Endothelial cell of umbilical vein (primary cell): Measurements from ENCODE around the gene ZBTB7C. TPM values are rescaled to one million over a fixed set of nuclear protein-coding genes. Genes with fewer than 3 reads are reported as not detected.

Experiments used
- BruUV-seq: library from RNA; stranded (reverse); fragments of 400-500 nt; replicated peaks from 2 replicates; lab custom pipeline; 2021; lab: Mats Ljungman, UMichigan
- CTCF ChIA-PET: fragments of 300-600, 350-600 bp; sonication (Branson Sonifier 250); formaldehyde crosslinking; loops from one replicate; lab custom pipeline; 2021; ENCODE audit warnings: antibody characterized with exemption, inconsistent platforms; lab: Charles Lee
- POLR2A ChIA-PET: fragments of 300-600, 350-600 bp; sonication (Branson Sonifier 250); formaldehyde crosslinking; loops from one replicate; lab custom pipeline; 2021; ENCODE audit warnings: antibody characterized with exemption, inconsistent platforms; lab: Charles Lee
- DNase-seq: peaks from one replicate; pipeline ENCODE4 v3.0.0-alpha.2; 2011; ENCODE audit warnings: low read depth, low spot score
- FAIRE-seq: peaks from 2 replicates; lab custom pipeline; 2011; peaks lifted over from hg19 to GRCh38; lab: Jason Lieb, UNC
- H2AFZ ChIP-seq: 2 replicates; pipeline ENCODE4 v1.6.0; 2012; ENCODE audit warnings: low read depth, low read length, control low read depth, inconsistent platforms
- H3K27ac ChIP-seq: 2 replicates; pipeline ENCODE4 v1.5.1; 2011; ENCODE audit warnings: low read depth, mild to moderate bottlenecking, control low read depth, low read length, moderate library complexity; ENCODE audit not compliant: insufficient read depth
- H3K27me3 ChIP-seq, 2 experiments: 2 replicates each; pipeline versions ENCODE4 v1.6.0 to v1.6.1; 2011; ENCODE audit warnings: low read length in 2 of 2, mixed read lengths in 1 of 2; ENCODE audit not compliant: control insufficient read depth in 2 of 2, insufficient read depth in 2 of 2
- H3K36me3 ChIP-seq, 2 experiments: 2 replicates in 1 of 2; 3 replicates in 1 of 2; pipeline ENCODE4 v1.5.1; 2011; ENCODE audit warnings: low read length in 2 of 2, mild to moderate bottlenecking in 1 of 2, moderate library complexity in 1 of 2; ENCODE audit not compliant: control insufficient read depth in 2 of 2, insufficient read depth in 2 of 2; ENCODE audit errors: extremely low read depth in 1 of 2
- H3K4me1 ChIP-seq: 3 replicates; pipeline ENCODE4 v1.5.1; 2011; ENCODE audit warnings: mild to moderate bottlenecking, low read length; ENCODE audit not compliant: control insufficient read depth, insufficient read depth; ENCODE audit errors: extremely low read depth
- H3K4me2 ChIP-seq: 2 replicates; pipeline ENCODE4 v1.6.1; 2011; ENCODE audit warnings: low read length, control low read depth, mixed read lengths; ENCODE audit not compliant: insufficient read depth
- H3K4me3 ChIP-seq, 3 experiments: fragments of 200-600 bp in 1 of 3; sonication (generic), shearing (Covaris generic) in 1 of 3; replicated peaks in 1 of 3; 2 replicates each; pipeline ENCODE4 v1.5.1; 2011 to 2016; ENCODE audit warnings: control low read depth in 3 of 3, low read length in 3 of 3, mild to moderate bottlenecking in 2 of 3, inconsistent platforms in 1 of 3, low read depth in 1 of 3, moderate library complexity in 1 of 3; ENCODE audit not compliant: insufficient read depth in 1 of 3
- H3K79me2 ChIP-seq: 2 replicates; pipeline ENCODE4 v1.6.0; 2012; ENCODE audit warnings: low read length, inconsistent platforms; ENCODE audit not compliant: control insufficient read depth, insufficient read depth
- H3K9ac ChIP-seq: replicated peaks from 2 replicates; pipeline ENCODE3; 2011; ENCODE audit warnings: low read length, control low read depth; ENCODE audit not compliant: insufficient read depth; ENCODE audit errors: extremely low read depth
- H3K9me1 ChIP-seq: replicated peaks from 3 replicates; pipeline ENCODE4 v1.6.0; 2011; ENCODE audit warnings: mild to moderate bottlenecking, low read length; ENCODE audit not compliant: control insufficient read depth, insufficient read depth; ENCODE audit errors: extremely low read depth
- H3K9me3 ChIP-seq: replicated peaks from 2 replicates; pipeline ENCODE4 v1.5.1; 2012; ENCODE audit warnings: low read length, inconsistent platforms; ENCODE audit not compliant: control insufficient read depth, insufficient read depth
- H4K20me1 ChIP-seq: replicated peaks from 2 replicates; pipeline ENCODE3; 2011; ENCODE audit warnings: mild to moderate bottlenecking, low read length; ENCODE audit not compliant: control insufficient read depth, insufficient read depth; ENCODE audit errors: extremely low read depth
- CTCF ChIP-seq, 2 donors: IDR thresholded peaks; 1 replicate in 1 of 2; 2 replicates in 1 of 2; pipeline ENCODE4 v1.5.1; 2011; ENCODE audit warnings: low read length in 2 of 2, mild to moderate bottlenecking in 2 of 2, moderate library complexity in 2 of 2, control low read depth in 1 of 2, inconsistent platforms in 1 of 2, low read depth in 1 of 2; ENCODE audit not compliant: insufficient read depth in 1 of 2; ENCODE audit errors: extremely low read depth in 1 of 2
- GATA2 ChIP-seq: IDR thresholded peaks from 2 replicates; pipeline ENCODE4 v1.7.0; 2011; ENCODE audit warnings: low read depth, mild to moderate bottlenecking, moderate library complexity, mixed read lengths, low read length; ENCODE audit not compliant: insufficient read length, insufficient read depth
- MYC ChIP-seq: IDR thresholded peaks from one replicate; pipeline ENCODE4 v1.6.1; 2011; ENCODE audit warnings: mild to moderate bottlenecking, low read depth, low read length
- dilution Hi-C: fragments of 300-500 bp; cut with MboI; formaldehyde crosslinking; loops from one replicate; pipeline ENCODE4 v1.15.0; 2019; ENCODE audit warnings: low sequenced_read_pairs; ENCODE audit not compliant: extremely low pct_ligation_motif_present
- intact Hi-C: fragments of 100-400 bp; cut with micrococcal nuclease; formaldehyde crosslinking; loops from one replicate; pipeline ENCODE4 v1.10.0; 2022
- polyA plus RNA-seq, 4 experiments: library from polyadenylated mRNA; depleted of rRNA in 3 of 4; stranded (reverse) in 3 of 4; unstranded in 1 of 4; fragments of >200 nt; gene quantifications; 2 replicates each; pipeline versions ENCODE4 v1.2.1 to v1.2.3, GENCODE V29; 2011 to 2012; ENCODE audit warnings: missing spikeins in 1 of 4
- total RNA-seq: library from RNA; stranded (reverse); gene quantifications from 2 replicates; pipeline ENCODE4 v1.2.3, GENCODE V29; 2021

ZBTB7C gene
- total and polyA plus RNA-seq, 2 donors (not counting 3 experiments of a cell fraction or from before 2014, with no cell fraction given): not detected

DNA sequence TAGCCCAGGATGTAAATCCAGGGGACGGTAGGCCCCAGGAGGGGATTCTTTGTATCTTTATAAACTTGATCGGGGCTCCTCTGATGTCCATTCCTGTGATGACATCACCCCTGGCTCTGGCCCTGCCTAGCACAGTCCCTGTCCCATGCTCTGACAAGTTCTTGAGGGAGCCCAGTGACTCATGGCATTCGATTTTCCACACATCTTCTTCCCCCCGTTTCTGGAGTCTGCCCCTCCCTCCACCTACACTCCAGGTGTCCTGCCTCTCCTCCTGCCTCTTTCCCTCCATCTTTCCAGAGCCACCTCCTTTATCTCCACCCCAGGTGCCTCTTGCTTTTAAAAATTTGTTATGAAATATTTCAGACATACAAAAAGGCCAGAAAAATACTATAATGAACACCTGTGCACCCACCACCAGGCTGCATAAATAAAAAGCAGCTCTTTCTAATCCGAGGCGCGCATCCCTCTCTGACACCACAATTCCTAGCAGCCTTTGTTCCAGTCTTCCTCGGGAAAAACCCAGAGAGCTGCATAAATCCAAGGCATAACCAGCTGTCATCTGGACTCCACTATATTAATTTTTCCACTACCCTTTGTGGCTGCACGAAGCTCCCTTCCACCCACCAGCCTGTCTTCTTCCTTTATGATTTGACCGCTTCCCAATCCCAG is 207.7 kb downstream of the ZBTB7C start:
- FAIRE-seq: no peak

More for the DNA sequence above, 207.7 kb downstream of the ZBTB7C start:
- H3K36me3 ChIP-seq: no peaks in the 10 kb centered on the region
- H4K20me1 ChIP-seq: no peaks in the 10 kb centered on the region
- H3K9me1 ChIP-seq: no peaks in the 10 kb centered on the region
- H3K9me3 ChIP-seq: no peaks in the 10 kb centered on the region
- CTCF ChIA-PET: no interaction called here
- intact Hi-C loops: no loop called here
- peaks cover 0 to 3% of the 10 kb centered on the region in 2 experiments for H3K27me3 ChIP-seq
- no peaks in the 10 kb centered on the region for H3K4me1 ChIP-seq
- no peak overlapping the region for H3K9ac ChIP-seq
- no peaks in the 10 kb centered on the region for H3K79me2 ChIP-seq
- DNase-seq: no peak
- no peak for TF ChIP-seq GATA2
- no peak for TF ChIP-seq MYC
- TF ChIP-seq CTCF (IDR thresholded peaks at IDR 0.05; ENCODE audit: extremely low read depth in 1 of 2, insufficient read depth in 1 of 2, low read depth in 1 of 2, low read length in 2 of 2): no peak
- no TSS peak for BruUV-seq
- no peak overlapping the region for H3K27ac ChIP-seq
- POLR2A ChIA-PET: no interaction called here
- H2AFZ ChIP-seq: no peak overlapping the region
- dilution Hi-C loops: no loop called here
- H3K4me2 ChIP-seq: no peak overlapping the region
- H3K4me3 ChIP-seq: no peak overlapping the region
